Lung (tissue), 12 donors: ENCODE results near the gene CDK14. TPM values are rescaled to one million over a fixed set of nuclear protein-coding genes. Genes with fewer than 3 reads are reported as not detected.

ENCODE experiments used
- ATAC-seq: fragments of 200-7000 bp; cut with Tn5 transposase; one replicate; pipeline ENCODE4 v1.9.1; 2020; ENCODE audit warnings: moderate number of reproducible peaks; ENCODE audit not compliant: insufficient read depth, low FRiP score
- DNase-seq, 3 donors: peaks; one replicate each; pipeline ENCODE4 v3.0.0-alpha.2; 2013 to 2017
- H3K27ac ChIP-seq, 2 donors: one replicate each; pipeline ENCODE4 v1.5.1; 2013; ENCODE audit warnings: mild to moderate bottlenecking in 2 of 2, moderate library complexity in 2 of 2, control low read depth in 1 of 2, inconsistent platforms in 1 of 2, low read depth in 1 of 2, low read length in 1 of 2
- H3K27me3 ChIP-seq, 3 donors: one replicate each; pipeline ENCODE4 v1.5.1; 2013; ENCODE audit warnings: low read length in 2 of 3; ENCODE audit not compliant: control insufficient read depth in 3 of 3, insufficient read depth in 3 of 3
- H3K36me3 ChIP-seq, 4 donors: one replicate each; pipeline ENCODE4 v1.5.1; 2013; ENCODE audit warnings: low read length in 4 of 4, mild to moderate bottlenecking in 1 of 4, moderate library complexity in 1 of 4; ENCODE audit not compliant: control insufficient read depth in 4 of 4, insufficient read depth in 4 of 4
- H3K4me1 ChIP-seq, 5 donors: one replicate each; pipeline ENCODE4 v1.5.1; 2013; ENCODE audit warnings: low read length in 5 of 5, mild to moderate bottlenecking in 2 of 5, moderate library complexity in 1 of 5; ENCODE audit not compliant: control insufficient read depth in 5 of 5, insufficient read depth in 5 of 5
- H3K4me3 ChIP-seq: one replicate; pipeline ENCODE4 v1.5.1; 2013; ENCODE audit warnings: mild to moderate bottlenecking, control low read depth, moderate library complexity
- H3K9ac ChIP-seq, 2 donors: one replicate each; pipeline ENCODE4 v1.5.1; 2013; ENCODE audit warnings: low read length in 2 of 2, control low read depth in 1 of 2; ENCODE audit not compliant: insufficient read depth in 1 of 2
- H3K9me3 ChIP-seq, 4 donors: one replicate each; pipeline ENCODE4 v1.5.1; 2013; ENCODE audit warnings: low read length in 3 of 4, mild to moderate bottlenecking in 1 of 4, moderate library complexity in 1 of 4; ENCODE audit not compliant: control insufficient read depth in 4 of 4, insufficient read depth in 3 of 4
- WGBS, 2 donors: extraction: QIAGEN DNeasy Blood & Tissue Kit; methylation state at CpG; one replicate each; pipeline ENCODE4 v1.1.7; 2013; 5-methylcytosine and 5-hydroxymethylcytosine counted together
- polyA plus RNA-seq, 2 donors: library from polyadenylated mRNA; stranded (reverse); fragments of 200-250 nt; gene quantifications; one replicate each; pipeline ENCODE4 v1.2.1, GENCODE V29; 2013
- total RNA-seq, 2 donors: library from RNA; depleted of rRNA in 1 of 2; stranded (reverse); fragments of >200 nt in 1 of 2; gene quantifications; one replicate each; pipeline ENCODE4 v1.2.1, GENCODE V29; 2014 to 2021
- TF ChIP-seq, protein P1 (sequence below): IDR thresholded peaks from 2 replicates; pipeline ENCODE4 v1.5.1; 2012; ENCODE audit warnings: mild to moderate bottlenecking; ENCODE audit errors: control extremely low read depth, extremely low read depth
- donor health status: control.
- donor health status: control.
- donor health status: Bipolar disorder and iron deficiency.
- donor health status: healthy.
- donor health status: DM: yes; HTN: yes; CAD: no.

Gene CDK14
- total and polyA plus RNA-seq, 4 donors: 4.3 to 117 (median 18.9) TPM

- H3K36me3 ChIP-seq: no peaks in the 10 kb centered on the region
- no peak overlapping the region for H3K27ac ChIP-seq
- no peak overlapping the region for H3K9ac ChIP-seq
- no peak overlapping the region for H3K4me3 ChIP-seq
- ATAC-seq (no peak), DNase-seq (no peak)
- H3K4me1 ChIP-seq: peaks cover 0 to 5% (median 0%) of the 10 kb centered on the region in 5 donors
- TF ChIP-seq, protein P1, sequence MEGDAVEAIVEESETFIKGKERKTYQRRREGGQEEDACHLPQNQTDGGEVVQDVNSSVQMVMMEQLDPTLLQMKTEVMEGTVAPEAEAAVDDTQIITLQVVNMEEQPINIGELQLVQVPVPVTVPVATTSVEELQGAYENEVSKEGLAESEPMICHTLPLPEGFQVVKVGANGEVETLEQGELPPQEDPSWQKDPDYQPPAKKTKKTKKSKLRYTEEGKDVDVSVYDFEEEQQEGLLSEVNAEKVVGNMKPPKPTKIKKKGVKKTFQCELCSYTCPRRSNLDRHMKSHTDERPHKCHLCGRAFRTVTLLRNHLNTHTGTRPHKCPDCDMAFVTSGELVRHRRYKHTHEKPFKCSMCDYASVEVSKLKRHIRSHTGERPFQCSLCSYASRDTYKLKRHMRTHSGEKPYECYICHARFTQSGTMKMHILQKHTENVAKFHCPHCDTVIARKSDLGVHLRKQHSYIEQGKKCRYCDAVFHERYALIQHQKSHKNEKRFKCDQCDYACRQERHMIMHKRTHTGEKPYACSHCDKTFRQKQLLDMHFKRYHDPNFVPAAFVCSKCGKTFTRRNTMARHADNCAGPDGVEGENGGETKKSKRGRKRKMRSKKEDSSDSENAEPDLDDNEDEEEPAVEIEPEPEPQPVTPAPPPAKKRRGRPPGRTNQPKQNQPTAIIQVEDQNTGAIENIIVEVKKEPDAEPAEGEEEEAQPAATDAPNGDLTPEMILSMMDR: no peak
- WGBS, 2 donors: 93 to 95% methylated on average over 4 of the region's 4 CpGs
- H3K9me3 ChIP-seq: peaks cover 0 to 5% (median 1%) of the 10 kb centered on the region in 4 donors
- no peaks in the 10 kb centered on the region for H3K27me3 ChIP-seq
Measured at GRCh38 chr7:90642978-90643377, 46.9 kb downstream of the CDK14 start.

- DNase-seq (no peak), ATAC-seq (no peak)
- Histone ChIP-seq H3K36me3 (no peaks in the 10 kb centered on the region), H3K9me3 (peaks cover 0 to 3% (median 1%) of the 10 kb centered on the region in 4 donors), H3K4me3 (no peak overlapping the region), H3K9ac (no peak overlapping the region), H3K4me1 (peaks cover 0 to 5% (median 0%) of the 10 kb centered on the region in 5 donors), H3K27ac (no peak overlapping the region), H3K27me3 (no peaks in the 10 kb centered on the region)
- TF ChIP-seq, protein P1: no peak
- WGBS, 2 donors: 57 to 67% methylated on average over 1 of the region's 1 CpG
Measured at GRCh38 chr7:90645784-90646183, 49.7 kb downstream of the CDK14 start.

- 98% methylated on average over 2 of the region's 2 CpGs for WGBS, 2 donors
- no peak overlapping the region for H3K4me3 ChIP-seq
- DNase-seq: no peak
- H3K36me3 ChIP-seq: no peaks in the 10 kb centered on the region
- H3K27me3 ChIP-seq: no peaks in the 10 kb centered on the region
- ATAC-seq: no peak
- TF ChIP-seq, protein P1: no peak
- no peak overlapping the region for H3K27ac ChIP-seq
- H3K9ac ChIP-seq: no peak overlapping the region
- peaks cover 0 to 3% (median 0%) of the 10 kb centered on the region in 4 donors for H3K9me3 ChIP-seq
- H3K4me1 ChIP-seq: peaks cover 0 to 7% (median 0%) of the 10 kb centered on the region in 5 donors
Measured at GRCh38 chr7:90648107-90648506, 52.0 kb downstream of the CDK14 start.

DNA sequence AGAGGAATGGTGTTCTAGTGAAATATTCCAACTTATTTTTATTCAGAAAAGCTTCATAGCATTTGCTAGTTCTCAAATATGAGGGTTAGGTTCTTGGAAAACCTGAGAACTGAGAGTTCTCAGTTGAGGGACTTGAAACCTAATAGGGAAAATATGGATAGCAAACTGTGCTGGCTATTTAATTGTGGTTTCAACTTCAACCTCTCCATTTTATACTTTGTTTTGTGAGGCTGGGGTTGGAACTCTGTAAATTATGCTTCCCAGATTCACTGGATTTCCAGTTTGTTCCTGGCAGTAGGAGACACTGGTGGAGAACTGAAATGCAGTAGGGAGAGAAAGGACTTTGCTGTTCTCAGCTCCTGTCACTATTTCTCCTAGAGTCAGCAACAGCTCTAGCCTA lies 52.7 kb downstream of the CDK14 start:
- Histone ChIP-seq H3K9me3 (peaks cover 0 to 3% (median 0%) of the 10 kb centered on the region in 4 donors), H3K27me3 (no peaks in the 10 kb centered on the region), H3K4me3 (no peak overlapping the region), H3K9ac (no peak overlapping the region), H3K36me3 (no peaks in the 10 kb centered on the region), H3K27ac (no peak overlapping the region), H3K4me1 (peaks cover 0 to 7% (median 0%) of the 10 kb centered on the region in 5 donors)
- DNase-seq (no peak), ATAC-seq (no peak)
- TF ChIP-seq, protein P1: no peak
